H1 (cell line): Measurements from ENCODE around the gene CROT. TPM values are rescaled to one million over a fixed set of nuclear protein-coding genes. Genes with fewer than 3 reads are reported as not detected.

Experiments
- CTCF ChIA-PET: fragments of 300-600 bp; sonication (Branson Sonifier 250); formaldehyde crosslinking; loops from one replicate; lab custom pipeline; 2021; ENCODE audit not compliant: partially characterized antibody; lab: Charles Lee
- POLR2A ChIA-PET: fragments of 300-600 bp; sonication (Branson Sonifier 250); formaldehyde crosslinking; loops from one replicate; lab custom pipeline; 2021; ENCODE audit warnings: inconsistent platforms; ENCODE audit not compliant: partially characterized antibody; lab: Charles Lee
- DNase-seq, 2 experiments: peaks; one replicate each; pipeline versions ENCODE4 v3.0.0 to v3.0.0-alpha.2; 2010 to 2022; ENCODE audit warnings: low spot score in 2 of 2, low read depth in 1 of 2, mixed read lengths in 1 of 2
- FAIRE-seq: peaks from 2 replicates; lab custom pipeline; 2011; peaks lifted over from hg19 to GRCh38; lab: Jason Lieb, UNC
- H2AFZ ChIP-seq: 2 replicates; pipeline ENCODE4 v1.8.1; 2012; ENCODE audit warnings: low read length, inconsistent platforms
- H2AK5ac ChIP-seq: 2 replicates; pipeline ENCODE4 v1.6.1; 2013; ENCODE audit warnings: low read depth, low read length
- H2BK120ac ChIP-seq: replicated peaks from 2 replicates; pipeline ENCODE3; 2013; ENCODE audit warnings: low read depth, low read length, inconsistent platforms
- H2BK12ac ChIP-seq: 2 replicates; pipeline ENCODE4 v1.6.1; 2013; ENCODE audit warnings: low read depth, low read length
- H2BK15ac ChIP-seq: 2 replicates; pipeline ENCODE4 v1.6.1; 2013; ENCODE audit warnings: low read length
- H2BK20ac ChIP-seq: 2 replicates; pipeline ENCODE4 v1.6.1; 2013; ENCODE audit warnings: low read length
- H2BK5ac ChIP-seq: 2 replicates; pipeline ENCODE4 v1.6.1; 2013; ENCODE audit warnings: low read depth, low read length
- H3K14ac ChIP-seq: 2 replicates; pipeline ENCODE4 v1.6.1; 2013; ENCODE audit warnings: inconsistent platforms; ENCODE audit not compliant: insufficient read length
- H3K18ac ChIP-seq: 2 replicates; pipeline ENCODE4 v1.6.1; 2013; ENCODE audit warnings: low read length; ENCODE audit errors: extremely low read depth
- H3K23ac ChIP-seq: 2 replicates; pipeline ENCODE4 v1.6.1; 2013; ENCODE audit warnings: inconsistent platforms; ENCODE audit not compliant: insufficient read length
- H3K23me2 ChIP-seq: 2 replicates; pipeline ENCODE4 v1.6.1; 2013; ENCODE audit warnings: low read depth, low read length
- H3K27ac ChIP-seq: 2 replicates; pipeline ENCODE4 v1.6.1; 2011; ENCODE audit warnings: low read depth, low read length, inconsistent platforms
- H3K27me3 ChIP-seq, 4 experiments: replicated peaks in 1 of 4; 1 replicate in 1 of 4; 2 replicates in 3 of 4; pipeline versions ENCODE4 v1.6.1 to v1.8.1; 2011 to 2013; ENCODE audit warnings: low read length in 3 of 4, mild to moderate bottlenecking in 3 of 4, inconsistent platforms in 2 of 4, mixed read lengths in 2 of 4, moderate library complexity in 1 of 4; ENCODE audit not compliant: control insufficient read depth in 3 of 4, insufficient read depth in 3 of 4; ENCODE audit errors: extremely low read depth in 1 of 4
- H3K36me3 ChIP-seq, 4 experiments: 2 replicates each; pipeline versions ENCODE4 v1.6.1 to v1.8.1; 2011 to 2013; ENCODE audit warnings: mild to moderate bottlenecking in 4 of 4, low read length in 3 of 4, moderate library complexity in 2 of 4, control low read depth in 1 of 4, inconsistent platforms in 1 of 4; ENCODE audit not compliant: insufficient read depth in 4 of 4, control insufficient read depth in 2 of 4
- H3K4ac ChIP-seq: replicated peaks from 2 replicates; pipeline ENCODE3; 2013; ENCODE audit warnings: low read length, low read depth, mixed read lengths, inconsistent platforms; ENCODE audit not compliant: insufficient read length
- H3K4me1 ChIP-seq, 4 experiments: replicated peaks in 1 of 4; 1 replicate in 1 of 4; 2 replicates in 3 of 4; pipeline versions ENCODE4 v1.6.1 to v1.8.1; 2011 to 2013; ENCODE audit warnings: low read length in 3 of 4, inconsistent platforms in 2 of 4, mixed read lengths in 1 of 4; ENCODE audit not compliant: insufficient read depth in 4 of 4, control insufficient read depth in 3 of 4
- H3K4me2 ChIP-seq, 2 experiments: 2 replicates each; pipeline versions ENCODE4 v1.6.1 to v1.8.1; 2011 to 2013; ENCODE audit warnings: low read depth in 2 of 2, low read length in 2 of 2, control low read depth in 1 of 2, inconsistent platforms in 1 of 2, mild to moderate bottlenecking in 1 of 2; ENCODE audit not compliant: insufficient read depth in 1 of 2
- H3K4me3 ChIP-seq, 4 experiments: fragments of 200-600, 300-600 bp in 1 of 4; sonication (generic), shearing (Covaris generic), sonication (Bioruptor Twin) in 1 of 4; 2 replicates each; pipeline versions ENCODE4 v1.5.1 to v1.8.1; 2011 to 2016; ENCODE audit warnings: low read length in 4 of 4, low read depth in 3 of 4, control low read depth in 2 of 4, inconsistent platforms in 2 of 4, mild to moderate bottlenecking in 2 of 4, mixed read lengths in 1 of 4, moderate library complexity in 1 of 4; ENCODE audit not compliant: insufficient read depth in 2 of 4; ENCODE audit errors: extremely low read depth in 1 of 4
- H3K56ac ChIP-seq: replicated peaks from 2 replicates; pipeline ENCODE3; 2013; ENCODE audit warnings: low read depth, mild to moderate bottlenecking, mixed read lengths, low read length, inconsistent platforms; ENCODE audit not compliant: insufficient read length
- H3K79me1 ChIP-seq: 2 replicates; pipeline ENCODE4 v1.6.1; 2013; ENCODE audit warnings: low read depth, low read length, control low read depth
- H3K79me2 ChIP-seq, 2 experiments: 2 replicates each; pipeline versions ENCODE4 v1.6.1 to v1.8.1; 2012 to 2013; ENCODE audit warnings: low read length in 2 of 2, mild to moderate bottlenecking in 2 of 2, inconsistent platforms in 1 of 2; ENCODE audit not compliant: insufficient read depth in 2 of 2, control insufficient read depth in 1 of 2
- H3K9ac ChIP-seq, 4 experiments: replicated peaks in 1 of 4; 1 replicate in 1 of 4; 2 replicates in 3 of 4; pipeline versions ENCODE4 v1.6.1 to v1.8.1; 2011 to 2013; ENCODE audit warnings: low read depth in 3 of 4, low read length in 3 of 4, control low read depth in 2 of 4, mild to moderate bottlenecking in 2 of 4, moderate library complexity in 2 of 4, inconsistent platforms in 1 of 4; ENCODE audit errors: extremely low read depth in 1 of 4
- H3K9me3 ChIP-seq, 2 experiments: 2 replicates each; pipeline versions ENCODE4 v1.6.1 to v1.8.1; 2012 to 2013; ENCODE audit warnings: mild to moderate bottlenecking in 2 of 2, moderate library complexity in 2 of 2, control low read depth in 1 of 2, inconsistent platforms in 1 of 2, low read depth in 1 of 2, low read length in 1 of 2, mixed read lengths in 1 of 2; ENCODE audit not compliant: insufficient read depth in 2 of 2
- H4K20me1 ChIP-seq, 2 experiments: replicated peaks in 1 of 2; 2 replicates each; pipeline versions ENCODE3 to v1.8.1; 2011 to 2013; ENCODE audit warnings: inconsistent platforms in 2 of 2, low read length in 2 of 2, mild to moderate bottlenecking in 1 of 2; ENCODE audit not compliant: insufficient read depth in 2 of 2, control insufficient read depth in 1 of 2
- H4K5ac ChIP-seq: 2 replicates; pipeline ENCODE4 v1.6.1; 2013; ENCODE audit warnings: low read length, low read depth, mixed read lengths, inconsistent platforms; ENCODE audit not compliant: insufficient read length
- H4K8ac ChIP-seq: 2 replicates; pipeline ENCODE4 v1.8.0; 2013; ENCODE audit warnings: mild to moderate bottlenecking, moderate library complexity, low read length, inconsistent platforms; ENCODE audit not compliant: insufficient read depth; ENCODE audit errors: extremely low read depth
- H4K91ac ChIP-seq: replicated peaks from 2 replicates; pipeline ENCODE3; 2013; ENCODE audit warnings: low read length, mixed read lengths, inconsistent platforms; ENCODE audit not compliant: insufficient read length
- WGBS, 2 experiments: shearing (Covaris generic) in 1 of 2; methylation state at CpG; one replicate each; pipeline versions ENCODE4 v1.1.6 to v1.1.7; 2013 to 2015; ENCODE audit warnings: low lambda C conversion rate in 2 of 2, mixed read lengths in 2 of 2, inconsistent platforms in 1 of 2, low coverage in 1 of 2, missing lambda C conversion rate in 1 of 2; ENCODE audit not compliant: insufficient replicate concordance in 2 of 2, insufficient coverage in 1 of 2, insufficient read length in 1 of 2; ENCODE audit errors: extremely low coverage in 1 of 2, missing lambda C conversion rate in 1 of 2; 5-methylcytosine and 5-hydroxymethylcytosine counted together
- polyA plus RNA-seq, 7 experiments: library from polyadenylated mRNA; depleted of rRNA in 3 of 7; stranded (reverse) in 5 of 7; unstranded in 2 of 7; fragments of >200 nt in 5 of 7; fragments of 200-250 nt in 2 of 7; gene quantifications; 1 replicate in 5 of 7; 2 replicates in 1 of 7; 4 replicates in 1 of 7; pipeline versions ENCODE4 v1.2.1 to v1.2.3, GENCODE V29; 2011 to 2013; ENCODE audit warnings: missing spikeins in 2 of 7, mixed read lengths in 2 of 7
- total RNA-seq: library from RNA; stranded (reverse); fragmentation: NEBNext Ultra II Directional; extraction: Animal tissue kit (Norgen Biotek cat#: 25700); gene quantifications from 2 replicates; pipeline ENCODE4 v1.2.1, GENCODE V29; 2021

The CROT gene
- total and polyA plus RNA-seq, 2 of the 8 experiments (the other 6 are each of a cell fraction or from before 2014, with no cell fraction given), result 2.2 to 5.6 TPM

DNA sequence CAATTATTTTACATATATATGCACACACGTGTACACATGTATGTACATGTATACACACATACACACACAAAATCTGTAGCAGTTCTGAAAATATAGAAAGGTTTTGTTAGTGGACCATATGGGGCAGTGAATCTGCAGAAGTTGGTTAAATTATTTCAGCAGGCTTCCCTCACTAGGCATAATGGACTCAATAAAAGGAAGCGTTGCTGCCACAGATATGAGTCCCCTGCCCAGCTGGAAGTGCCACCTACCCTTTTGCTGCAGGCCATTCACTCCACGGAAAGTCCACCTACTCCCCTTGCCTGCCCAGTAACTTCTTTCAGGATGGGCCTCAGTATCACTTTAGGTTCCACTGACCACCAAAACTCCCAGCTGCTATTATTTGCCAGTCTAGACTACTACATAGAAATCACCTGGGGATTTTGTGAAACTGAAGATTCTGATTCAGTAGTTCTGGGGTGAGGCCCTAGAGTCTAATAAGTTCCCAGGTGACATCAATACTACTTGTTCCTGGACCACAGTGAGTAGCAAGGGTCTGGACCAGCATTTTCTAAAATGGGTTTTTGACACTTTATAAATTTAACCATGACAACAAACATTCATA is 29.3 kb upstream of the CROT start:
- FAIRE-seq, result no peak
- Histone ChIP-seq H2AK5ac (no peak overlapping the region), H2BK120ac (no peak overlapping the region)

More for the DNA sequence above, 29.3 kb upstream of the CROT start:
- Histone ChIP-seq H3K79me2 (no peaks in the 10 kb centered on the region), H3K9me3 (no peaks in the 10 kb centered on the region), H3K27me3 (no peaks in the 10 kb centered on the region), H2BK12ac (no peak overlapping the region), H3K4me2 (no peak overlapping the region), H4K91ac (no peak overlapping the region), H3K4me1 (no peaks in the 10 kb centered on the region), H3K79me1 (no peaks in the 10 kb centered on the region), H3K14ac (no peak overlapping the region), H3K27ac (no peak overlapping the region), H3K4ac (no peak overlapping the region), H3K23me2 (no peaks in the 10 kb centered on the region), H3K4me3 (no peak overlapping the region), H4K8ac (no peak overlapping the region), H3K18ac (no peak overlapping the region), H2BK20ac (no peak overlapping the region), H3K36me3 (no peaks in the 10 kb centered on the region), H4K5ac (no peak overlapping the region), H2AFZ (no peak overlapping the region), H3K56ac (no peak overlapping the region), H4K20me1 (no peaks in the 10 kb centered on the region), H2BK5ac (no peak overlapping the region), H3K23ac (no peak overlapping the region), H2BK15ac (no peak overlapping the region), H3K9ac (no peak overlapping the region)
- POLR2A ChIA-PET, result no interaction called here
- DNase-seq, result no peak
- CTCF ChIA-PET, result interaction anchor here (1.6 to 7.6 kb wide), 3 partner anchors 13 to 190 kb away, joined by 7 to 115 read pairs (median 8); no protein-coding TSS in a partner anchor
- whole genome bisulfite sequencing, 2 experiments, result 82% methylated on average over 3 of the region's 3 CpGs; no CpG with 5 or more reads in 1 of the 2 experiments
